Measurements from ENCODE around the gene CWC27.

DNA sequence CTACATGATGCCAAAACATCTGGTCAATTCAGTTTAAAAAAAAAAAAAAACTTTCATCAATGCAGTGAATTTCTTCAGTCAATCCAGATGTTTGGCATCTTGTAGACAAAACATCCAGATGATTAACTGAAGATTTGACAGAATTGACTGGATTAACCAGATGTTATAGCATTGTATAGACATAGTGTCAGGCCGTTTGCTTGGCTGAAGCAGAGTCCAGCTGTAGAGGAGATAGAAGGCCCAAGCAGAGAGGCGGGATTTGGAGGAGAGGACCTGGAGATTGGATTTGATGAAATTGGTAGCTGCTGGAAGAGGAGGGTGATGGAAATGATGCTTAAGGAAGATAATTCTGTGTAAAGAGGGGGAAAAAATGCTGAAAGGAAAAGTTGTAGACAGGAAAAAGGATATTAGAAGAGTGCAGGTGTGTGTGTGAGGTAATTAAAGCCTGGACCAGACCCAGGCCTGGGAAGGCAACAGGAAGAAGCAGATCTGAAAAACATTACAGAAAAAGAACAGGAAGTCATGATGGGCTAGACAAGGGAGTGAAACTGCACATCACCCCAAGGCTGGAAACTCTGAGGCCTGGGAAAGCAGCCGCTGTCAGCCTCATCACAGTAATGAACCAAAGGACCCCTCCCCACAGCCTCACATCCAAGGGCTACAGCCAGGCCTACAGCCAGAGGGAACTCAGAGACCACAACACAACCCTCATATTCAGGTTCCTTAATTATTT is 258.3 kb downstream of the CWC27 start:
- TF ChIP-seq, protein P1, sequence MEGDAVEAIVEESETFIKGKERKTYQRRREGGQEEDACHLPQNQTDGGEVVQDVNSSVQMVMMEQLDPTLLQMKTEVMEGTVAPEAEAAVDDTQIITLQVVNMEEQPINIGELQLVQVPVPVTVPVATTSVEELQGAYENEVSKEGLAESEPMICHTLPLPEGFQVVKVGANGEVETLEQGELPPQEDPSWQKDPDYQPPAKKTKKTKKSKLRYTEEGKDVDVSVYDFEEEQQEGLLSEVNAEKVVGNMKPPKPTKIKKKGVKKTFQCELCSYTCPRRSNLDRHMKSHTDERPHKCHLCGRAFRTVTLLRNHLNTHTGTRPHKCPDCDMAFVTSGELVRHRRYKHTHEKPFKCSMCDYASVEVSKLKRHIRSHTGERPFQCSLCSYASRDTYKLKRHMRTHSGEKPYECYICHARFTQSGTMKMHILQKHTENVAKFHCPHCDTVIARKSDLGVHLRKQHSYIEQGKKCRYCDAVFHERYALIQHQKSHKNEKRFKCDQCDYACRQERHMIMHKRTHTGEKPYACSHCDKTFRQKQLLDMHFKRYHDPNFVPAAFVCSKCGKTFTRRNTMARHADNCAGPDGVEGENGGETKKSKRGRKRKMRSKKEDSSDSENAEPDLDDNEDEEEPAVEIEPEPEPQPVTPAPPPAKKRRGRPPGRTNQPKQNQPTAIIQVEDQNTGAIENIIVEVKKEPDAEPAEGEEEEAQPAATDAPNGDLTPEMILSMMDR (IDR thresholded peaks at IDR 0.05): no peak
- no peak for TF ChIP-seq NR2C2 (CRISPR knock-in tag; IDR thresholded peaks at IDR 0.05)
- TF ChIP-seq, protein P2, sequence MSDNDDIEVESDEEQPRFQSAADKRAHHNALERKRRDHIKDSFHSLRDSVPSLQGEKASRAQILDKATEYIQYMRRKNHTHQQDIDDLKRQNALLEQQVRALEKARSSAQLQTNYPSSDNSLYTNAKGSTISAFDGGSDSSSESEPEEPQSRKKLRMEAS (CRISPR knock-in tag; IDR thresholded peaks at IDR 0.05): no peak
- TF ChIP-seq NR3C1 (CRISPR knock-in tag; conservative IDR thresholded peaks at IDR 0.05; ENCODE audit: low read depth): no peak
- TF ChIP-seq RORB (CRISPR knock-in tag; IDR thresholded peaks at IDR 0.05): no peak

Measured in WTC11 (cell line).